NCI-H526 treated with DMSO at 0.1 percent for 48 hours (cell line): Measurements from ENCODE around the gene BLMH.

Source experiments
- DNase-seq: peaks from one replicate; lab custom pipeline; 2025; lab: John Stamatoyannopoulos, UW

BLMH gene

DNA sequence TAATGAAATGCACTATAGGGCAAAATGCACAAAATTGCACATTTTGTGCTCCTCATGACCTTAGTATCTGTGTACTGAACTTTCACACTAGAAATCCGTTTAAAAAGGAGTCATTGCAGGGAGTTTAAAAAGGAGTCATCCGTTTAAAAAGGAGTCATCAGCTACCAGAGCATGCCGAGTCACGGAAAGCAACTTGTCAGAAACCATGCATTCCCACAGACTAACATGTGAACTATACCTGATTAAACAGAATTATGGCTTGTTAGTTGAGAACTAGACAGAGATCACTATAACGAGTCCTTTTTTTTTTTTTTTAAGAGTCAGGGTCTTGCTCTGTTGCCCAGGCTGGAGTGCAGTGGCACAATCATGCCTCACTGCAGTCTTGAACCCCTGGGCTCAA is 92.1 kb downstream of the BLMH start:
- no peak for DNase-seq
